ENCODE measurements around the gene APRT.

The APRT gene

GRCh38 chr16:88837806-88838205 is 26.1 kb upstream of the APRT start:
- no peak overlapping the region for H3K4me3 ChIP-seq (ENCODE audit: low read length)
- TF ChIP-seq CTCF (conservative IDR thresholded peaks at IDR 0.05; ENCODE audit: low read depth, low read length), result no peak
- DNase-seq (ENCODE audit: low read depth), result no peak

GRCh38 chr16:88836791-88837190 is 25.1 kb upstream of the APRT start:
- H3K4me3 ChIP-seq (ENCODE audit: low read length), result no peak overlapping the region
- DNase-seq (ENCODE audit: low read depth), result no peak
- no peak for TF ChIP-seq CTCF (conservative IDR thresholded peaks at IDR 0.05; ENCODE audit: low read depth, low read length)

- no peak for DNase-seq (ENCODE audit: low read depth)
- TF ChIP-seq CTCF (conservative IDR thresholded peaks at IDR 0.05; ENCODE audit: low read depth, low read length), result no peak
- H3K4me3 ChIP-seq (ENCODE audit: low read length), result no peak overlapping the region
Observed at GRCh38 chr16:88835818-88836217, 24.1 kb upstream of the APRT start.

- no peak overlapping the region for H3K4me3 ChIP-seq (ENCODE audit: low read length)
- no peak for DNase-seq (ENCODE audit: low read depth)
- no peak for TF ChIP-seq CTCF (conservative IDR thresholded peaks at IDR 0.05; ENCODE audit: low read depth, low read length)
Observed at GRCh38 chr16:88835383-88835782, 23.7 kb upstream of the APRT start.

GRCh38 chr16:88834670-88835069 is 22.9 kb upstream of the APRT start:
- TF ChIP-seq CTCF (conservative IDR thresholded peaks at IDR 0.05; ENCODE audit: low read depth, low read length), result no peak
- no peak overlapping the region for H3K4me3 ChIP-seq (ENCODE audit: low read length)
- DNase-seq (ENCODE audit: low read depth), result no peak

GRCh38 chr16:88833086-88833485 is 21.4 kb upstream of the APRT start:
- H3K4me3 ChIP-seq (ENCODE audit: low read length), result no peak overlapping the region
- no peak for TF ChIP-seq CTCF (conservative IDR thresholded peaks at IDR 0.05; ENCODE audit: low read depth, low read length)
- no peak for DNase-seq (ENCODE audit: low read depth)

GRCh38 chr16:88831838-88832237 is 20.1 kb upstream of the APRT start:
- no peak for TF ChIP-seq CTCF (conservative IDR thresholded peaks at IDR 0.05; ENCODE audit: low read depth, low read length)
- no peak for DNase-seq (ENCODE audit: low read depth)
- no peak overlapping the region for H3K4me3 ChIP-seq (ENCODE audit: low read length)
